Measurements from ENCODE around the gene ATP2B2.

The ATP2B2 gene

GRCh38 chr3:10327592-10327991, 177.8 kb downstream of the ATP2B2 start:
- H3K9me3 ChIP-seq (ENCODE audit: control insufficient read depth in 2 of 2, low read length in 2 of 2) = no peaks in the 10 kb centered on the region
- no peak overlapping the region for H3K4me3 ChIP-seq (ENCODE audit: low read length in 2 of 2)
- no peak overlapping the region for H3K9ac ChIP-seq (ENCODE audit: low read length in 2 of 2)
- no peaks in the 10 kb centered on the region for H3K36me3 ChIP-seq (ENCODE audit: control insufficient read depth in 2 of 2, insufficient read depth in 2 of 2, low read length in 2 of 2)
- peaks cover 5 to 18% of the 10 kb centered on the region in 2 donors for H3K27me3 ChIP-seq (ENCODE audit: control insufficient read depth in 1 of 2, insufficient read depth in 2 of 2, low read length in 2 of 2)
- no peaks in the 10 kb centered on the region for H3K4me1 ChIP-seq (ENCODE audit: control insufficient read depth, insufficient read depth, low read length)
- H3K27ac ChIP-seq (ENCODE audit: low read length) = no peak overlapping the region

DNA sequence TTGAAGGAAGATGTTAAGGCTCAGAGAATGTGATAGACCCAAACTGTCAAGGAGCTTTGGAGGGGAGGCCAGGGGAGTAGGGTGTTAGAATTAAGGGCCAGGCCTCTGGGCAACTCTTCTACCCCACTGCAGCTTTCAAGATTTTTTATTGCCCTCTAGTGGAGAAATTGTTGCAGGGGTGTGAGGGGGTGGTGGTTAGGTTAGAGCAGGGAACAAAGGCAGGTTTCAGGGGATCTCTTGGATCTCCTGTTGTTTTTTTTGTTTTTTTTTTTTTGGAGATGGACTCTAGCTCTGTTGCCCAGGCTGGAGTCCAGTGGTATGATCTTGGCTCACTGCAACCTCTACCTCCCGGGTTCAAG, 183.1 kb downstream of the ATP2B2 start:
- peaks cover 0 to 2% of the 10 kb centered on the region in 2 donors for H3K27me3 ChIP-seq (ENCODE audit: control insufficient read depth in 1 of 2, insufficient read depth in 2 of 2, low read length in 2 of 2)
- peaks cover 11 to 14% of the 10 kb centered on the region in 2 donors for H3K36me3 ChIP-seq (ENCODE audit: control insufficient read depth in 2 of 2, insufficient read depth in 2 of 2, low read length in 2 of 2)
- H3K4me3 ChIP-seq (ENCODE audit: low read length in 2 of 2) = no peak overlapping the region

GRCh38 chr3:10321630-10322351, 183.6 kb downstream of the ATP2B2 start:
- Histone ChIP-seq H3K27ac (ENCODE audit: low read length) (no peak overlapping the region), H3K4me1 (ENCODE audit: control insufficient read depth, insufficient read depth, low read length) (peaks cover 14% of the 10 kb centered on the region), H3K4me3 (ENCODE audit: low read length in 2 of 2) (peak overlapping the region in 1 of 2 donors; percentile 100), H3K9me3 (ENCODE audit: control insufficient read depth in 2 of 2, low read length in 2 of 2) (no peaks in the 10 kb centered on the region), H3K36me3 (ENCODE audit: control insufficient read depth in 2 of 2, insufficient read depth in 2 of 2, low read length in 2 of 2) (peaks cover 14 to 15% of the 10 kb centered on the region in 2 donors), H3K9ac (ENCODE audit: low read length in 2 of 2) (peak overlapping the region in 1 of 2 donors; percentile 99), H3K27me3 (ENCODE audit: control insufficient read depth in 1 of 2, insufficient read depth in 2 of 2, low read length in 2 of 2) (peaks cover 0 to 2% of the 10 kb centered on the region in 2 donors)

More for the DNA sequence above, 183.1 kb downstream of the ATP2B2 start:
- Histone ChIP-seq H3K9ac (ENCODE audit: low read length in 2 of 2) (no peak overlapping the region), H3K27ac (ENCODE audit: low read length) (no peak overlapping the region), H3K4me1 (ENCODE audit: control insufficient read depth, insufficient read depth, low read length) (peaks cover 14% of the 10 kb centered on the region), H3K9me3 (ENCODE audit: control insufficient read depth in 2 of 2, low read length in 2 of 2) (no peaks in the 10 kb centered on the region)

- Histone ChIP-seq H3K9ac (ENCODE audit: low read length in 2 of 2) (peak overlapping the region; percentile 99), H3K4me3 (ENCODE audit: low read length in 2 of 2) (peak overlapping the region; percentile 98 to 100), H3K4me1 (ENCODE audit: control insufficient read depth, insufficient read depth, low read length) (peaks cover 14% of the 10 kb centered on the region), H3K9me3 (ENCODE audit: control insufficient read depth in 2 of 2, low read length in 2 of 2) (no peaks in the 10 kb centered on the region), H3K36me3 (ENCODE audit: control insufficient read depth in 2 of 2, insufficient read depth in 2 of 2, low read length in 2 of 2) (peaks cover 23 to 26% of the 10 kb centered on the region in 2 donors), H3K27ac (ENCODE audit: low read length) (peak overlapping the region; percentile 73), H3K27me3 (ENCODE audit: control insufficient read depth in 1 of 2, insufficient read depth in 2 of 2, low read length in 2 of 2) (no peaks in the 10 kb centered on the region)
Observed at GRCh38 chr3:10320320-10320677, 185.1 kb downstream of the ATP2B2 start.

DNA sequence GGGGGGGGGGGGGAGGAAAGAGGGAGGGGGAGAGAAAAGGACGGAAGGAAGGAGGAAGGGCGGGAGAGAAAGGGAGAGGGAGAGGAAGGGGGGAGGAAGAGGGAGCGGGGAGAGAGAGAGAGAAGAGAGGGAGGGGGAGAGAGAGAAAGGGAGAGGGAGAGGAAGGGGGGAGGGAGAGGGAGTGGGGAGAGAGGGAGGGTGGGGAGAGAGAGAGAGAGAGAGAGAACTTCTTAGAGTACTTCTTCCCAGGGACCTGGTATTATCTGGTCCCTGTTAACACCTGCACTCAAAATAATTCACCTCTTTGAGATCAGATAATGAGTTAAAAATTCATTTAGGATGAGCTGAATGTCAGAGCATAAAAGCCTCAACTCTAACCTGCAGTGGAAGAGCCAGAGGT, 185.6 kb downstream of the ATP2B2 start:
- Histone ChIP-seq H3K27me3 (ENCODE audit: control insufficient read depth in 1 of 2, insufficient read depth in 2 of 2, low read length in 2 of 2) (no peaks in the 10 kb centered on the region), H3K4me1 (ENCODE audit: control insufficient read depth, insufficient read depth, low read length) (peaks cover 14% of the 10 kb centered on the region), H3K27ac (ENCODE audit: low read length) (no peak overlapping the region), H3K9ac (ENCODE audit: low read length in 2 of 2) (peak overlapping the region; percentile 99), H3K36me3 (ENCODE audit: control insufficient read depth in 2 of 2, insufficient read depth in 2 of 2, low read length in 2 of 2) (peaks cover 26 to 30% of the 10 kb centered on the region in 2 donors), H3K9me3 (ENCODE audit: control insufficient read depth in 2 of 2, low read length in 2 of 2) (no peaks in the 10 kb centered on the region), H3K4me3 (ENCODE audit: low read length in 2 of 2) (peak overlapping the region; percentile 98 to 100)

GRCh38 chr3:10319251-10319650, 186.1 kb downstream of the ATP2B2 start:
- H3K27me3 ChIP-seq (ENCODE audit: control insufficient read depth in 1 of 2, insufficient read depth in 2 of 2, low read length in 2 of 2) = no peaks in the 10 kb centered on the region
- H3K4me1 ChIP-seq (ENCODE audit: control insufficient read depth, insufficient read depth, low read length) = peaks cover 14% of the 10 kb centered on the region
- no peaks in the 10 kb centered on the region for H3K9me3 ChIP-seq (ENCODE audit: control insufficient read depth in 2 of 2, low read length in 2 of 2)
- peak overlapping the region; percentile 5 to 33 for H3K9ac ChIP-seq (ENCODE audit: low read length in 2 of 2)
- H3K4me3 ChIP-seq (ENCODE audit: low read length in 2 of 2) = peak overlapping the region in 1 of 2 donors; percentile 40
- H3K36me3 ChIP-seq (ENCODE audit: control insufficient read depth in 2 of 2, insufficient read depth in 2 of 2, low read length in 2 of 2) = peaks cover 31 to 35% of the 10 kb centered on the region in 2 donors
- H3K27ac ChIP-seq (ENCODE audit: low read length) = no peak overlapping the region

GRCh38 chr3:10317961-10318350, 187.4 kb downstream of the ATP2B2 start:
- Histone ChIP-seq H3K9ac (ENCODE audit: low read length in 2 of 2) (no peak overlapping the region), H3K27ac (ENCODE audit: low read length) (no peak overlapping the region), H3K36me3 (ENCODE audit: control insufficient read depth in 2 of 2, insufficient read depth in 2 of 2, low read length in 2 of 2) (peaks cover 40 to 42% of the 10 kb centered on the region in 2 donors), H3K27me3 (ENCODE audit: control insufficient read depth in 1 of 2, insufficient read depth in 2 of 2, low read length in 2 of 2) (no peaks in the 10 kb centered on the region), H3K4me1 (ENCODE audit: control insufficient read depth, insufficient read depth, low read length) (peaks cover 14% of the 10 kb centered on the region), H3K9me3 (ENCODE audit: control insufficient read depth in 2 of 2, low read length in 2 of 2) (no peaks in the 10 kb centered on the region), H3K4me3 (ENCODE audit: low read length in 2 of 2) (no peak overlapping the region)

GRCh38 chr3:10317311-10317960, 187.9 kb downstream of the ATP2B2 start:
- Histone ChIP-seq H3K36me3 (ENCODE audit: control insufficient read depth in 2 of 2, insufficient read depth in 2 of 2, low read length in 2 of 2) (peaks cover 45 to 47% of the 10 kb centered on the region in 2 donors), H3K27ac (ENCODE audit: low read length) (no peak overlapping the region), H3K9me3 (ENCODE audit: control insufficient read depth in 2 of 2, low read length in 2 of 2) (no peaks in the 10 kb centered on the region), H3K4me3 (ENCODE audit: low read length in 2 of 2) (no peak overlapping the region), H3K27me3 (ENCODE audit: control insufficient read depth in 1 of 2, insufficient read depth in 2 of 2, low read length in 2 of 2) (no peaks in the 10 kb centered on the region), H3K4me1 (ENCODE audit: control insufficient read depth, insufficient read depth, low read length) (peaks cover 14% of the 10 kb centered on the region), H3K9ac (ENCODE audit: low read length in 2 of 2) (no peak overlapping the region)

DNA sequence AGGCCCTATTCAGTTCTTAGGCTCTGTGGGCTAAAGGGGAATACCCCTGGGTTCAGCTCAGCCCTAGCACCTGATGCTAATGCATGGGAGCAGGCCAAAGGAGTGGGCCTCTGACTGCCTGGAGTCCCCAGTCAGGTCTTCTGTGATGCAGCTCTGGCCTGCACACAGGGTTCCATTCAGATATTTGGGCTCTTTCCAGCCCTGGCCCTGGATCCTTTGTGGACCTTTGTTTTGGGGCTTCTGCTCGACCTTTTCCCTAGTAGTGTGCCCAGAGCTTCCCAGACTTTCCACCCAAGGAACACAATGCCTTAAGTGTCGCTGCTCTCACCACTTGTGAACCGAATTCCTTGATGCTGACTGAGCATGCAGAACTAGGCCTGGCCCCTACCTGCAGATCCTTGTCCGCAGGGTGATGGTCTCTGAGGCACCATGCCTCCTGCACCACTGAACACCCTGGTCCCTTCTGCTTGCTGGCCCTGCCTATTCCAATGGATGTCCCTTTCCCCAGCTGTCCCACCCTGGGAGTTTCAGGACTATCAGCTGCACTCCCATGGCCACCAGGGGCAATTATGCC, 189.5 kb downstream of the ATP2B2 start:
- H3K9me3 ChIP-seq (ENCODE audit: control insufficient read depth in 2 of 2, low read length in 2 of 2) = no peaks in the 10 kb centered on the region
- H3K4me1 ChIP-seq (ENCODE audit: control insufficient read depth, insufficient read depth, low read length) = peaks cover 10% of the 10 kb centered on the region
- no peak overlapping the region for H3K27ac ChIP-seq (ENCODE audit: low read length)
- no peak overlapping the region for H3K9ac ChIP-seq (ENCODE audit: low read length in 2 of 2)
- peaks cover 61 to 62% of the 10 kb centered on the region in 2 donors for H3K36me3 ChIP-seq (ENCODE audit: control insufficient read depth in 2 of 2, insufficient read depth in 2 of 2, low read length in 2 of 2)
- no peaks in the 10 kb centered on the region for H3K27me3 ChIP-seq (ENCODE audit: control insufficient read depth in 1 of 2, insufficient read depth in 2 of 2, low read length in 2 of 2)
- H3K4me3 ChIP-seq (ENCODE audit: low read length in 2 of 2) = no peak overlapping the region

DNA sequence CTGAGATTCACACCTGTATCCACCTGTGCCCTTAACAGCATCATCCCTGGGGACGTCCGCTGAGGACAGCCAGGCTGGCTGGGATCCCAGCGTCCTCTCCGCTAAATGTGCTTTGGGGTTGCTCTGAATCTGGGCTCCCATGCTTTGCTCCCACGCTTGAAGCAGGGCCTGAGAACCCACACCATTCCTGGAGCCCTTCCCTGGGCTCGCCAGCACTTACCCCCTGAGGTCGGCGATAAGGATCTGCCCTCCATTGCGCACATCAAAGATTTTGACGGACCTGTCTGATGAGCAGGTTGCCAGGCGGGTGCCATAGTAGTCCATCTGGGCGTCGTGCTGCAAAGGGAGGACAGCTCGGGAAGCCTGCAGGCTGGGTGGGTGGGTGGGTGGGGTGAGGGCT, 190.3 kb downstream of the ATP2B2 start:
- no peak overlapping the region for H3K4me3 ChIP-seq (ENCODE audit: low read length in 2 of 2)
- H3K9ac ChIP-seq (ENCODE audit: low read length in 2 of 2) = no peak overlapping the region
- H3K9me3 ChIP-seq (ENCODE audit: control insufficient read depth in 2 of 2, low read length in 2 of 2) = no peaks in the 10 kb centered on the region
- H3K4me1 ChIP-seq (ENCODE audit: control insufficient read depth, insufficient read depth, low read length) = peaks cover 7% of the 10 kb centered on the region
- H3K27me3 ChIP-seq (ENCODE audit: control insufficient read depth in 1 of 2, insufficient read depth in 2 of 2, low read length in 2 of 2) = no peaks in the 10 kb centered on the region
- H3K36me3 ChIP-seq (ENCODE audit: control insufficient read depth in 2 of 2, insufficient read depth in 2 of 2, low read length in 2 of 2) = peaks cover 64 to 66% of the 10 kb centered on the region in 2 donors
- no peak overlapping the region for H3K27ac ChIP-seq (ENCODE audit: low read length)

- no peaks in the 10 kb centered on the region for H3K4me1 ChIP-seq (ENCODE audit: control insufficient read depth, insufficient read depth, low read length)
Observed at GRCh38 chr3:10312861-10313260, 192.5 kb downstream of the ATP2B2 start.

More at GRCh38 chr3:10312861-10313260, 192.5 kb downstream of the ATP2B2 start:
- H3K9me3 ChIP-seq (ENCODE audit: control insufficient read depth in 2 of 2, low read length in 2 of 2) = no peaks in the 10 kb centered on the region
- H3K36me3 ChIP-seq (ENCODE audit: control insufficient read depth in 2 of 2, insufficient read depth in 2 of 2, low read length in 2 of 2) = peaks cover 60 to 69% of the 10 kb centered on the region in 2 donors
- H3K27me3 ChIP-seq (ENCODE audit: control insufficient read depth in 1 of 2, insufficient read depth in 2 of 2, low read length in 2 of 2) = no peaks in the 10 kb centered on the region
- H3K4me3 ChIP-seq (ENCODE audit: low read length in 2 of 2) = no peak overlapping the region
- no peak overlapping the region for H3K27ac ChIP-seq (ENCODE audit: low read length)
- no peak overlapping the region for H3K9ac ChIP-seq (ENCODE audit: low read length in 2 of 2)
